Neuronal stem cell (in vitro differentiated cells): Measurements from ENCODE around the gene HOXC11.

Experiments used
- DNase-seq: peaks from one replicate; pipeline ENCODE4 v3.0.0-alpha.2; 2013; ENCODE audit warnings: low spot score
- H2AFZ ChIP-seq: one replicate; pipeline ENCODE4 v1.6.1; 2013; ENCODE audit warnings: mild to moderate bottlenecking, low read length, inconsistent platforms
- H2AK5ac ChIP-seq: 2 replicates; pipeline ENCODE4 v1.6.1; 2013; ENCODE audit warnings: low read depth, mild to moderate bottlenecking, inconsistent platforms, low read length, moderate library complexity, mixed read lengths
- H2BK120ac ChIP-seq: 2 replicates; pipeline ENCODE4 v1.6.1; 2013; ENCODE audit warnings: low read depth, mild to moderate bottlenecking, inconsistent platforms, low read length, moderate library complexity, mixed read lengths
- H2BK12ac ChIP-seq: one replicate; pipeline ENCODE4 v1.6.1; 2013; ENCODE audit warnings: low read length, inconsistent platforms
- H2BK15ac ChIP-seq: 2 replicates; pipeline ENCODE4 v1.6.1; 2013; ENCODE audit warnings: mild to moderate bottlenecking, low read length, inconsistent platforms, mixed read lengths
- H2BK5ac ChIP-seq: one replicate; pipeline ENCODE4 v1.6.1; 2013; ENCODE audit warnings: inconsistent platforms, mild to moderate bottlenecking, low read length, moderate library complexity
- H3K14ac ChIP-seq: one replicate; pipeline ENCODE4 v1.6.1; 2013; ENCODE audit warnings: low read length, inconsistent platforms
- H3K18ac ChIP-seq: 2 replicates; pipeline ENCODE4 v1.6.1; 2013; ENCODE audit warnings: low read length, inconsistent platforms
- H3K23ac ChIP-seq: 2 replicates; pipeline ENCODE4 v1.6.1; 2013; ENCODE audit warnings: low read depth, mild to moderate bottlenecking, mixed read lengths, low read length, inconsistent platforms; ENCODE audit not compliant: poor library complexity
- H3K27ac ChIP-seq: replicated peaks from 3 replicates; pipeline ENCODE4 v1.5.1; 2013; ENCODE audit warnings: low read length, inconsistent platforms
- H3K27me3 ChIP-seq, 3 experiments: 2 replicates each; pipeline ENCODE4 v1.6.1; 2013; ENCODE audit warnings: low read length in 3 of 3, mild to moderate bottlenecking in 2 of 3, inconsistent platforms in 1 of 3, low read depth in 1 of 3, mixed read lengths in 1 of 3, moderate library complexity in 1 of 3; ENCODE audit not compliant: control insufficient read depth in 3 of 3, insufficient read depth in 3 of 3
- H3K36me3 ChIP-seq, 2 donors: replicated peaks in 1 of 2; 2 replicates each; pipeline ENCODE4 v1.6.1; 2013; ENCODE audit warnings: low read length in 2 of 2; ENCODE audit not compliant: control insufficient read depth in 2 of 2, insufficient read depth in 2 of 2
- H3K4ac ChIP-seq: 2 replicates; pipeline ENCODE4 v1.6.1; 2013; ENCODE audit warnings: inconsistent platforms, mild to moderate bottlenecking, low read length, moderate library complexity
- H3K4me1 ChIP-seq, 2 donors: 1 replicate in 1 of 2; 2 replicates in 1 of 2; pipeline ENCODE4 v1.6.1; 2013; ENCODE audit warnings: low read length in 2 of 2, low read depth in 1 of 2; ENCODE audit not compliant: control insufficient read depth in 2 of 2, insufficient read depth in 1 of 2
- H3K4me2 ChIP-seq: one replicate; pipeline ENCODE4 v1.6.1; 2013; ENCODE audit warnings: mild to moderate bottlenecking, low read length, inconsistent platforms; ENCODE audit not compliant: insufficient read depth, poor library complexity, severe bottlenecking
- H3K4me3 ChIP-seq, 2 donors: 2 replicates each; pipeline ENCODE4 v1.5.1; 2013; ENCODE audit warnings: low read length in 2 of 2, mild to moderate bottlenecking in 2 of 2, inconsistent platforms in 1 of 2, moderate library complexity in 1 of 2
- H3K79me1 ChIP-seq: one replicate; pipeline ENCODE4 v1.6.1; 2013; ENCODE audit warnings: low read depth, mild to moderate bottlenecking, inconsistent platforms, low read length, moderate library complexity
- H3K9ac ChIP-seq: one replicate; pipeline ENCODE4 v1.6.1; 2013; ENCODE audit warnings: mild to moderate bottlenecking, low read depth, low read length, inconsistent platforms; ENCODE audit not compliant: poor library complexity
- H3K9me3 ChIP-seq, 2 donors: replicated peaks in 1 of 2; 2 replicates each; pipeline versions ENCODE3 to v1.6.1; 2013; ENCODE audit warnings: low read length in 2 of 2, mild to moderate bottlenecking in 2 of 2, inconsistent platforms in 1 of 2, low read depth in 1 of 2, mixed read lengths in 1 of 2, moderate library complexity in 1 of 2; ENCODE audit not compliant: control insufficient read depth in 2 of 2, insufficient read depth in 1 of 2
- H4K8ac ChIP-seq: one replicate; pipeline ENCODE4 v1.6.1; 2013; ENCODE audit warnings: low read depth, mild to moderate bottlenecking, inconsistent platforms, low read length, moderate library complexity
- H4K91ac ChIP-seq: one replicate; pipeline ENCODE4 v1.6.1; 2013; ENCODE audit warnings: low read length, low read depth, mild to moderate bottlenecking, inconsistent platforms; ENCODE audit not compliant: poor library complexity
- WGBS, 2 donors: extraction: QIAGEN DNeasy Blood & Tissue Kit; methylation state at CpG; one replicate each; pipeline ENCODE4 v1.1.7; 2013; ENCODE audit warnings: missing lambda C conversion rate in 2 of 2, mixed read lengths in 1 of 2; ENCODE audit not compliant: insufficient read length in 2 of 2, insufficient replicate concordance in 1 of 2; ENCODE audit errors: extremely low coverage in 2 of 2; 5-methylcytosine and 5-hydroxymethylcytosine counted together

The HOXC11 gene

GRCh38 chr12:53938326-53939140 lies 34.4 kb upstream of the HOXC11 start, which contains the start of gene HOXC13:
HOXC13 (plus strand) TSS chr12:53938831; CDS start chr12:53938907, 76 bp downstream.
- no peaks in the 10 kb centered on the region for H3K4me1 ChIP-seq
- no peak within 1 kb of the TSS for H2BK12ac ChIP-seq
- DNase-seq: peak; percentile 65
- H2BK5ac ChIP-seq: no peak within 1 kb of the TSS
- no peak within 1 kb of the TSS for H4K8ac ChIP-seq
- no peak within 1 kb of the TSS for H4K91ac ChIP-seq
- no peak within 1 kb of the TSS for H2BK15ac ChIP-seq
- H3K23ac ChIP-seq: peak within 1 kb of the TSS; percentile 83
- peak within 1 kb of the TSS; percentile 38 for H2AK5ac ChIP-seq
- peak within 1 kb of the TSS; percentile 84 for H3K18ac ChIP-seq
- no peaks in the 10 kb centered on the region for H3K79me1 ChIP-seq
- no peak within 1 kb of the TSS for H3K4ac ChIP-seq
- H2AFZ ChIP-seq: peak within 1 kb of the TSS; percentile 68
- H3K27me3 ChIP-seq: peaks cover 67 to 99% (median 90%) of the 10 kb centered on the region in 3 experiments
- peak within 1 kb of the TSS; percentile 39 for H3K4me2 ChIP-seq
- H3K27ac ChIP-seq: no peak within 1 kb of the TSS
- H2BK120ac ChIP-seq: no peak within 1 kb of the TSS
- H3K9ac ChIP-seq: no peak within 1 kb of the TSS
- H3K9me3 ChIP-seq: peaks cover 0 to 7% of the 10 kb centered on the region in 2 donors
- H3K36me3 ChIP-seq: no peaks in the 10 kb centered on the region
- peak within 1 kb of the TSS; percentile 51 for H3K14ac ChIP-seq
- WGBS, 2 donors: no CpG with 5 or more reads among the region's 56 CpGs
- no peak within 1 kb of the TSS for H3K4me3 ChIP-seq

- Histone ChIP-seq H3K27me3 (peaks cover 66 to 99% (median 90%) of the 10 kb centered on the region in 3 experiments), H2BK15ac (no peak overlapping the region), H3K9ac (no peak overlapping the region), H2AK5ac (peak overlapping the region; percentile 38), H3K4me1 (no peaks in the 10 kb centered on the region), H3K23ac (peak overlapping the region; percentile 83), H2BK5ac (no peak overlapping the region), H2BK120ac (no peak overlapping the region), H2AFZ (peak overlapping the region; percentile 68), H2BK12ac (no peak overlapping the region), H4K91ac (no peak overlapping the region), H3K4me3 (no peak overlapping the region), H3K4ac (no peak overlapping the region), H3K4me2 (peak overlapping the region; percentile 39), H3K79me1 (no peaks in the 10 kb centered on the region), H3K14ac (no peak overlapping the region), H3K18ac (peak overlapping the region; percentile 83), H3K36me3 (no peaks in the 10 kb centered on the region), H3K27ac (no peak overlapping the region), H3K9me3 (peaks cover 0 to 9% of the 10 kb centered on the region in 2 donors), H4K8ac (no peak overlapping the region)
- DNase-seq: no peak
- no CpG with 5 or more reads among the region's 91 CpGs for WGBS, 2 donors
Measured at GRCh38 chr12:53939141-53940108, 33.5 kb upstream of the HOXC11 start.

- H2BK12ac ChIP-seq: no peak overlapping the region
- no CpG with 5 or more reads among the region's 9 CpGs for WGBS, 2 donors
- no peak overlapping the region for H2BK15ac ChIP-seq
- peaks cover 68 to 99% (median 90%) of the 10 kb centered on the region in 3 experiments for H3K27me3 ChIP-seq
- no peak overlapping the region for H4K91ac ChIP-seq
- no peaks in the 10 kb centered on the region for H3K36me3 ChIP-seq
- no peak overlapping the region for H2AK5ac ChIP-seq
- H3K9me3 ChIP-seq: peaks cover 0 to 12% of the 10 kb centered on the region in 2 donors
- H3K14ac ChIP-seq: no peak overlapping the region
- no peak overlapping the region for H3K4me3 ChIP-seq
- H3K4ac ChIP-seq: no peak overlapping the region
- no peak overlapping the region for H3K23ac ChIP-seq
- no peak overlapping the region for H2BK120ac ChIP-seq
- no peak overlapping the region for H2AFZ ChIP-seq
- H3K4me1 ChIP-seq: no peaks in the 10 kb centered on the region
- no peak overlapping the region for H3K27ac ChIP-seq
- no peak for DNase-seq
- H4K8ac ChIP-seq: no peak overlapping the region
- no peaks in the 10 kb centered on the region for H3K79me1 ChIP-seq
- no peak overlapping the region for H3K9ac ChIP-seq
- H3K4me2 ChIP-seq: no peak overlapping the region
- no peak overlapping the region for H3K18ac ChIP-seq
- no peak overlapping the region for H2BK5ac ChIP-seq
Measured at GRCh38 chr12:53940443-53941014, 32.4 kb upstream of the HOXC11 start.
